Stomach (tissue), 4 donors: ENCODE data around the gene ABCD4.

Source experiments
- CTCF ChIP-seq, 7 experiments: fragments of 450-650 bp in 4 of 7; fragments of 200-600 bp in 3 of 7; sonication (generic) in 3 of 7; IDR thresholded peaks; one replicate each; pipeline ENCODE4 v1.5.1; 2016 to 2019; ENCODE audit warnings: antibody characterized with exemption in 7 of 7, control low read depth in 2 of 7, mild to moderate bottlenecking in 1 of 7
- POLR2AphosphoS5 ChIP-seq, 3 donors: sonication (generic); formaldehyde crosslinking; IDR thresholded peaks; one replicate each; pipeline ENCODE4 v1.6.1; 2016; ENCODE audit warnings: antibody characterized with exemption in 3 of 3

GRCh38 chr14:74267588-74267987, 35.1 kb downstream of the ABCD4 start:
- TF ChIP-seq CTCF (IDR thresholded peaks at IDR 0.05) (no peak), POLR2AphosphoS5 (IDR thresholded peaks at IDR 0.05) (no peak)
